Aorta (tissue), 5 donors: ENCODE measurements around the gene CPN2. TPM values are rescaled to one million over a fixed set of nuclear protein-coding genes. Genes with fewer than 3 reads are reported as not detected.

Source experiments
- ATAC-seq: fragments of 200-7000 bp; cut with Tn5 transposase; one replicate; pipeline ENCODE4 v1.9.1; 2022; ENCODE audit warnings: moderate library complexity; ENCODE audit not compliant: low FRiP score
- DNase-seq, 2 donors: peaks; one replicate each; pipeline ENCODE4 v3.0.0-alpha.2; 2020
- H3K27ac ChIP-seq, 2 donors: one replicate each; pipeline ENCODE4 v1.5.1; 2013; ENCODE audit warnings: low read length in 2 of 2, mild to moderate bottlenecking in 2 of 2, moderate library complexity in 2 of 2, control low read depth in 1 of 2, inconsistent platforms in 1 of 2, low read depth in 1 of 2
- H3K27me3 ChIP-seq, 2 donors: one replicate each; pipeline ENCODE4 v1.6.1; 2013; ENCODE audit warnings: control low read depth in 1 of 2, low read length in 1 of 2, mild to moderate bottlenecking in 1 of 2, moderate library complexity in 1 of 2; ENCODE audit not compliant: insufficient read depth in 2 of 2, control insufficient read depth in 1 of 2
- H3K36me3 ChIP-seq, 2 donors: one replicate each; pipeline ENCODE4 v1.6.1; 2013; ENCODE audit warnings: control low read depth in 1 of 2, low read length in 1 of 2, mild to moderate bottlenecking in 1 of 2; ENCODE audit not compliant: insufficient read depth in 2 of 2, control insufficient read depth in 1 of 2
- H3K4me1 ChIP-seq, 2 donors: one replicate each; pipeline ENCODE4 v1.6.1; 2013; ENCODE audit warnings: low read length in 2 of 2, control low read depth in 1 of 2, mild to moderate bottlenecking in 1 of 2, moderate library complexity in 1 of 2; ENCODE audit not compliant: insufficient read depth in 2 of 2, control insufficient read depth in 1 of 2
- H3K4me3 ChIP-seq, 2 donors: one replicate each; pipeline ENCODE4 v1.5.1; 2013; ENCODE audit warnings: low read length in 2 of 2, control low read depth in 1 of 2, mild to moderate bottlenecking in 1 of 2
- H3K9me3 ChIP-seq: one replicate; pipeline ENCODE4 v1.6.1; 2013; ENCODE audit warnings: mild to moderate bottlenecking, low read length; ENCODE audit not compliant: control insufficient read depth
- WGBS, 2 donors: extraction: QIAGEN DNeasy Blood & Tissue Kit; methylation state at CpG; one replicate each; pipeline ENCODE4 v1.1.7; 2013; 5-methylcytosine and 5-hydroxymethylcytosine counted together
- intact Hi-C, 2 donors: fragments of 100-400 bp; cut with DNase I; formaldehyde crosslinking; loops; one replicate each; pipeline versions ENCODE4 v1.14.2 to v1.15.0; 2022
- polyA plus RNA-seq, 2 donors: library from polyadenylated mRNA; stranded (reverse); fragments of 200-250 nt; gene quantifications; one replicate each; pipeline ENCODE4 v1.2.3, GENCODE V29; 2013
- total RNA-seq, 2 donors: library from RNA; stranded (reverse); fragmentation: NEBNext Ultra II Directional; extraction: Animal tissue kit (Norgen Biotek cat#: 25700); gene quantifications; one replicate each; pipeline ENCODE4 v1.2.1, GENCODE V29; 2021
- donor health status: healthy with polysubstance abuse.
- donor health status: Bipolar disorder and iron deficiency.
- donor health status: DM: no; HTN: no; CAD: no.
- donor health status: DM: no; HTN: no; CAD: no.
- donor health status: DM: yes; HTN: yes; CAD: no.

The CPN2 gene
- total and polyA plus RNA-seq, 4 donors, result not detected

GRCh38 chr3:194392576-194392975 lies 41.4 kb upstream of the CPN2 start:
- intact Hi-C loops, result no loop called here
- Histone ChIP-seq H3K36me3 (no peaks in the 10 kb centered on the region), H3K4me1 (no peaks in the 10 kb centered on the region), H3K27ac (no peak overlapping the region), H3K4me3 (no peak overlapping the region), H3K9me3 (no peaks in the 10 kb centered on the region), H3K27me3 (no peaks in the 10 kb centered on the region)
- no peak for DNase-seq
- no peak for ATAC-seq
- 87 to 88% methylated on average over 7 of the region's 7 CpGs for WGBS, 2 donors

- DNase-seq (no peak), ATAC-seq (no peak)
- intact Hi-C loops, result no loop called here
- Histone ChIP-seq H3K27ac (no peak overlapping the region), H3K36me3 (no peaks in the 10 kb centered on the region), H3K27me3 (no peaks in the 10 kb centered on the region), H3K9me3 (no peaks in the 10 kb centered on the region), H3K4me3 (no peak overlapping the region), H3K4me1 (no peaks in the 10 kb centered on the region)
These were observed 39.7 kb upstream of the CPN2 start for GRCh38 chr3:194390835-194391234.

DNA sequence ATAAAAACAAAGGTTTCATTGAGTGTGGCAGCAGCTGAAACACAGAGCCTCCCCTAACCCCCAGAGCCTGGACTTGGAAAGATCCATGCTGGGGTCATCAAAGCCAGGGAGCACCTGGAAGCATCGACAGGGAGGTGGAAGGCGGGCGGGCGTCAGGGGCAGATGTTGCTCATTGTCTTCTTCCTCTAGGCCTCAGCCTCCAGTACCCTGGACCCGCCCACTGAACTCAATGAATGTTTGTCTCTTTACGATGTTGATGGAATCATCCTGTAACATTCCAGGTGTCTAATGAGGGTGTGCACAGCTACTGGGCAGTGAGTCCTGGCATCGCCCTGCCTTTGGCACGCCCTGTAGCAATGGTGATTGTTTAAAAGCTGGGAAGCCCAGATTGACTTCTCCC lies 38.1 kb upstream of the CPN2 start:
- Histone ChIP-seq H3K27ac (no peak overlapping the region), H3K9me3 (no peaks in the 10 kb centered on the region), H3K27me3 (no peaks in the 10 kb centered on the region), H3K4me1 (no peaks in the 10 kb centered on the region), H3K36me3 (no peaks in the 10 kb centered on the region), H3K4me3 (no peak overlapping the region)
- no peak for ATAC-seq
- 93 to 95% methylated on average over 8 of the region's 8 CpGs for WGBS, 2 donors
- DNase-seq, result no peak
- intact Hi-C loops, result no loop called here

GRCh38 chr3:194387926-194388418 lies 36.8 kb upstream of the CPN2 start:
- H3K4me1 ChIP-seq, result no peaks in the 10 kb centered on the region
- DNase-seq (no peak), ATAC-seq (no peak)
- intact Hi-C loops, result no loop called here
- 95% methylated on average over 8 of the region's 8 CpGs for WGBS, 2 donors
- no peak overlapping the region for H3K27ac ChIP-seq
- H3K36me3 ChIP-seq, result no peaks in the 10 kb centered on the region
- no peaks in the 10 kb centered on the region for H3K9me3 ChIP-seq
- H3K4me3 ChIP-seq, result no peak overlapping the region
- H3K27me3 ChIP-seq, result no peaks in the 10 kb centered on the region

- intact Hi-C loops, result no loop called here
- Histone ChIP-seq H3K27me3 (no peaks in the 10 kb centered on the region), H3K27ac (no peak overlapping the region), H3K36me3 (no peaks in the 10 kb centered on the region), H3K9me3 (no peaks in the 10 kb centered on the region), H3K4me3 (no peak overlapping the region), H3K4me1 (no peaks in the 10 kb centered on the region)
- WGBS, 2 donors, result 90 to 98% methylated on average over 6 of the region's 6 CpGs
- DNase-seq (no peak), ATAC-seq (no peak)
These were observed 36.1 kb upstream of the CPN2 start for GRCh38 chr3:194387276-194387675.

DNA sequence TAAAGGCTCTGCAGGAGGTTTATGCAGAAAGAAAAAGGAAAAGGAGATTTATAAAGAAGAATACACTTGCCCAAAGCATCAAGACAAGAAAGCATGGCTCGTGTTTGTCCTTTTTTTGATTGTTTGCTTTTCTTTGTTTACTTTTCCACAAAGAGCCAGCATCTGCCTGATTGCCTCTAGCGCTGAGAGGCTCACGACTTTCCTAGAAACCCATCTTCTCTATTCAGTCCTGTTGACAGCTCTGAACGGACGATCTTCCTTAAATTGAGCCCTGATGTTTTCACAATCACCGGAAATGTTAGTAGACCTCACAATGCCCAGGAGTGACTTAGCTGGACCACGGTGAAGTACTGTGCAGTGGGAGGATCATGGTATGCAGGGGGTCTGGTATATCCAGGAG lies 35.5 kb upstream of the CPN2 start:
- Histone ChIP-seq H3K27me3 (no peaks in the 10 kb centered on the region), H3K4me1 (no peaks in the 10 kb centered on the region), H3K36me3 (no peaks in the 10 kb centered on the region), H3K9me3 (no peaks in the 10 kb centered on the region), H3K27ac (no peak overlapping the region), H3K4me3 (no peak overlapping the region)
- intact Hi-C loops, result no loop called here
- whole genome bisulfite sequencing, 2 donors, result 52 to 60% methylated on average over 7 of the region's 7 CpGs
- DNase-seq (no peak), ATAC-seq (no peak)

DNA sequence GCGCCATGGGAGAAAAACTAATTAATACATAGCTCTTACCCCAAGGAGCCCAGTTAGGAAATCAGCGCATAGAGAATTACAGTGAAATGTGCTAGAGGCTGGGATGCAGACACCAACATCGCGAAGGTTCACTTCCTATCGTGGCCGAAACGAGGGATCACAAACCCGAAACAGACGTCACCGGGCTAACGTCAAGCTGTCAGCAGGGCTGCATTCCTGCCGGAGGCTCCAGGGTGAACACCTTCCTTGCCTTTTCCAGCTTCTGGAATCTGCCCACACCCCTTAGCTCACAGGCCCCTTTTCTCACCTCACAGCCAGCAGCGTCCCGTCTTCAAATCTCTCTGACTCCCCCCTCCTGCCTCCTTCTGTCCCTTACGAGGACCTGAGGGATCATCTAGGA lies 34.9 kb upstream of the CPN2 start:
- DNase-seq (peak in 1 of 2 donors; percentile 48), ATAC-seq (no peak)
- WGBS, 2 donors, result 77 to 79% methylated on average over 15 of the region's 15 CpGs
- H3K4me1 ChIP-seq, result no peaks in the 10 kb centered on the region
- no peaks in the 10 kb centered on the region for H3K9me3 ChIP-seq
- no peak overlapping the region for H3K4me3 ChIP-seq
- H3K27me3 ChIP-seq, result no peaks in the 10 kb centered on the region
- intact Hi-C loops, result no loop called here
- no peak overlapping the region for H3K27ac ChIP-seq
- H3K36me3 ChIP-seq, result no peaks in the 10 kb centered on the region

GRCh38 chr3:194384569-194385001 lies 33.5 kb upstream of the CPN2 start:
- H3K9me3 ChIP-seq, result no peaks in the 10 kb centered on the region
- intact Hi-C loops, result no loop called here
- DNase-seq (peak in 1 of 2 donors; percentile 49), ATAC-seq (no peak)
- H3K36me3 ChIP-seq, result no peaks in the 10 kb centered on the region
- no peak overlapping the region for H3K4me3 ChIP-seq
- peaks cover 0 to 3% of the 10 kb centered on the region in 2 donors for H3K27me3 ChIP-seq
- whole genome bisulfite sequencing, 2 donors, result 91 to 94% methylated on average over 12 of the region's 12 CpGs
- no peak overlapping the region for H3K27ac ChIP-seq
- H3K4me1 ChIP-seq, result no peaks in the 10 kb centered on the region

DNA sequence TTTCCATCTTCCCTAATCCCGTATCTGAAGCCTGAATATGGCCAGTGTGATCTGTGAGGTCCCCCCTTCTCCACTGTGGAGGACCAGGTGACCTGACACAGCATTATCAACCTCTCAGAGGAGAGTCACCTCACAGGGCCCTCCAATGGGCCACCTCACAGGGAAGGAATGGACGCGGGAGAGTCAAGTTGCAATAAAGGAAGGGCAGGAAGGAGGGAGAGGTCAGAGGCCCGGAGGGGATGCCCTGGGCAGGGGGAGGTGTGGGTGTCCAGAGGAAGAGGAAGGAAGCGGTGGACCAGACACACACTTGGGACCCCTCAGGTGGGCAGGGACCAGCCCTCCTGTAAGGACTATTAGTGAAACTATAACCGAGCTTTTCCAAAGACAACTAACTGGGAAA lies 33.0 kb upstream of the CPN2 start:
- no peak overlapping the region for H3K4me3 ChIP-seq
- DNase-seq, result peak in 1 of 2 donors; percentile 47
- H3K36me3 ChIP-seq, result no peaks in the 10 kb centered on the region
- no peaks in the 10 kb centered on the region for H3K9me3 ChIP-seq
- H3K27me3 ChIP-seq, result peaks cover 0 to 3% of the 10 kb centered on the region in 2 donors
- no peak overlapping the region for H3K27ac ChIP-seq
- H3K4me1 ChIP-seq, result no peaks in the 10 kb centered on the region
- no peak for ATAC-seq
- WGBS, 2 donors, result 70 to 83% methylated on average over 6 of the region's 6 CpGs
- intact Hi-C loops, result no loop called here
